ENCODE results near the gene DAB1. TPM values are rescaled to one million over a fixed set of nuclear protein-coding genes. Genes with fewer than 3 reads are reported as not detected.

The DAB1 gene
- total RNA-seq, 1 donor from 2014 or later, result 1.6 TPM

GRCh38 chr1:57109247-57109646 is 314.6 kb downstream of the DAB1 start:
- H3K4me1 Mint-ChIP-seq (ENCODE audit: low read depth, unreplicated experiment), result peaks cover 15% of the 10 kb centered on the region

GRCh38 chr1:57106296-57106695 is 317.6 kb downstream of the DAB1 start:
- no peak overlapping the region for H3K27ac ChIP-seq (ENCODE audit: low read depth, low read length)
- peaks cover 5% of the 10 kb centered on the region for H3K27me3 Mint-ChIP-seq (ENCODE audit: low read depth, unreplicated experiment)
- H3K27me3 ChIP-seq (ENCODE audit: insufficient read depth, low read length), result no peaks in the 10 kb centered on the region
- TF ChIP-seq CTCF (IDR thresholded peaks at IDR 0.05; ENCODE audit: insufficient read depth, low read depth, low read length) (no peak), EZH2 (IDR thresholded peaks at IDR 0.05; ENCODE audit: insufficient read depth, low read length) (no peak)
- H3K9me3 ChIP-seq (ENCODE audit: insufficient read depth, low read depth, low read length), result no peaks in the 10 kb centered on the region
- no peaks in the 10 kb centered on the region for H3K36me3 Mint-ChIP-seq (ENCODE audit: low read depth, unreplicated experiment)
- H4K20me1 ChIP-seq (ENCODE audit: insufficient read depth, low read length), result no peaks in the 10 kb centered on the region
- no peak overlapping the region for H3K4me3 Mint-ChIP-seq (ENCODE audit: unreplicated experiment)
- no peak overlapping the region for H3K9ac ChIP-seq (ENCODE audit: low read length)
- H3K4me2 ChIP-seq (ENCODE audit: low read length), result no peak overlapping the region
- no peak overlapping the region for H3K4me3 ChIP-seq (ENCODE audit: insufficient read depth, low read depth, low read length)
- FAIRE-seq (no peak), DNase-seq (ENCODE audit: low read depth) (no peak)
- no peak overlapping the region for H3K27ac Mint-ChIP-seq (ENCODE audit: unreplicated experiment)
- H3K36me3 ChIP-seq (ENCODE audit: insufficient read depth, low read length), result no peaks in the 10 kb centered on the region
- H3K9me3 Mint-ChIP-seq (ENCODE audit: unreplicated experiment), result no peaks in the 10 kb centered on the region
- no peak overlapping the region for H2AFZ ChIP-seq (ENCODE audit: low read depth, low read length)
- H3K4me1 Mint-ChIP-seq (ENCODE audit: low read depth, unreplicated experiment), result peaks cover 4% of the 10 kb centered on the region
- H3K4me1 ChIP-seq (ENCODE audit: insufficient read depth, low read length), result no peaks in the 10 kb centered on the region
- H3K79me2 ChIP-seq (ENCODE audit: insufficient read depth, low read length), result no peaks in the 10 kb centered on the region

More at GRCh38 chr1:57109247-57109646, 314.6 kb downstream of the DAB1 start:
- Histone ChIP-seq H3K4me1 (ENCODE audit: insufficient read depth, low read length) (no peaks in the 10 kb centered on the region), H3K79me2 (ENCODE audit: insufficient read depth, low read length) (no peaks in the 10 kb centered on the region), H3K36me3 (ENCODE audit: insufficient read depth, low read length) (no peaks in the 10 kb centered on the region), H3K4me2 (ENCODE audit: low read length) (no peak overlapping the region), H3K27ac (ENCODE audit: low read depth, low read length) (no peak overlapping the region), H4K20me1 (ENCODE audit: insufficient read depth, low read length) (no peaks in the 10 kb centered on the region), H3K9ac (ENCODE audit: low read length) (no peak overlapping the region), H2AFZ (ENCODE audit: low read depth, low read length) (no peak overlapping the region), H3K27me3 (ENCODE audit: insufficient read depth, low read length) (no peaks in the 10 kb centered on the region), H3K4me3 (ENCODE audit: insufficient read depth, low read depth, low read length) (no peak overlapping the region), H3K9me3 (ENCODE audit: insufficient read depth, low read depth, low read length) (no peaks in the 10 kb centered on the region)
- H3K4me3 Mint-ChIP-seq (ENCODE audit: unreplicated experiment), result no peak overlapping the region
- DNase-seq (ENCODE audit: low read depth) (no peak), FAIRE-seq (no peak)
- no peaks in the 10 kb centered on the region for H3K36me3 Mint-ChIP-seq (ENCODE audit: low read depth, unreplicated experiment)
- TF ChIP-seq EZH2 (IDR thresholded peaks at IDR 0.05; ENCODE audit: insufficient read depth, low read length), result no peak
- TF ChIP-seq CTCF (IDR thresholded peaks at IDR 0.05; ENCODE audit: insufficient read depth, low read depth, low read length), result no peak
- H3K27ac Mint-ChIP-seq (ENCODE audit: unreplicated experiment), result no peak overlapping the region
- peaks cover 5% of the 10 kb centered on the region for H3K27me3 Mint-ChIP-seq (ENCODE audit: low read depth, unreplicated experiment)
- H3K9me3 Mint-ChIP-seq (ENCODE audit: unreplicated experiment), result no peaks in the 10 kb centered on the region

GRCh38 chr1:57102561-57103326 is 321.1 kb downstream of the DAB1 start:
- Mint-ChIP-seq H3K27ac (ENCODE audit: unreplicated experiment) (no peak overlapping the region), H3K4me1 (ENCODE audit: low read depth, unreplicated experiment) (peaks cover 2% of the 10 kb centered on the region), H3K4me3 (ENCODE audit: unreplicated experiment) (no peak overlapping the region), H3K9me3 (ENCODE audit: unreplicated experiment) (no peaks in the 10 kb centered on the region), H3K27me3 (ENCODE audit: low read depth, unreplicated experiment) (peaks cover 2% of the 10 kb centered on the region), H3K36me3 (ENCODE audit: low read depth, unreplicated experiment) (no peaks in the 10 kb centered on the region)
- Histone ChIP-seq H3K9me3 (ENCODE audit: insufficient read depth, low read depth, low read length) (no peaks in the 10 kb centered on the region), H3K4me3 (ENCODE audit: insufficient read depth, low read depth, low read length) (no peak overlapping the region), H3K27ac (ENCODE audit: low read depth, low read length) (no peak overlapping the region), H3K4me2 (ENCODE audit: low read length) (no peak overlapping the region), H4K20me1 (ENCODE audit: insufficient read depth, low read length) (no peaks in the 10 kb centered on the region), H2AFZ (ENCODE audit: low read depth, low read length) (no peak overlapping the region), H3K27me3 (ENCODE audit: insufficient read depth, low read length) (no peaks in the 10 kb centered on the region), H3K4me1 (ENCODE audit: insufficient read depth, low read length) (no peaks in the 10 kb centered on the region), H3K9ac (ENCODE audit: low read length) (no peak overlapping the region), H3K79me2 (ENCODE audit: insufficient read depth, low read length) (no peaks in the 10 kb centered on the region), H3K36me3 (ENCODE audit: insufficient read depth, low read length) (no peaks in the 10 kb centered on the region)
- TF ChIP-seq EZH2 (IDR thresholded peaks at IDR 0.05; ENCODE audit: insufficient read depth, low read length), result no peak
- TF ChIP-seq CTCF (IDR thresholded peaks at IDR 0.05; ENCODE audit: insufficient read depth, low read depth, low read length), result no peak
- DNase-seq (ENCODE audit: low read depth) (no peak), FAIRE-seq (no peak)

Data from astrocyte (in vitro differentiated cells and primary cell).